ENCODE data around the gene ANKMY1.

Gene ANKMY1

GRCh38 chr2:240466579-240467148 is 91.1 kb downstream of the ANKMY1 start:
- DNase-seq: no peak

DNA sequence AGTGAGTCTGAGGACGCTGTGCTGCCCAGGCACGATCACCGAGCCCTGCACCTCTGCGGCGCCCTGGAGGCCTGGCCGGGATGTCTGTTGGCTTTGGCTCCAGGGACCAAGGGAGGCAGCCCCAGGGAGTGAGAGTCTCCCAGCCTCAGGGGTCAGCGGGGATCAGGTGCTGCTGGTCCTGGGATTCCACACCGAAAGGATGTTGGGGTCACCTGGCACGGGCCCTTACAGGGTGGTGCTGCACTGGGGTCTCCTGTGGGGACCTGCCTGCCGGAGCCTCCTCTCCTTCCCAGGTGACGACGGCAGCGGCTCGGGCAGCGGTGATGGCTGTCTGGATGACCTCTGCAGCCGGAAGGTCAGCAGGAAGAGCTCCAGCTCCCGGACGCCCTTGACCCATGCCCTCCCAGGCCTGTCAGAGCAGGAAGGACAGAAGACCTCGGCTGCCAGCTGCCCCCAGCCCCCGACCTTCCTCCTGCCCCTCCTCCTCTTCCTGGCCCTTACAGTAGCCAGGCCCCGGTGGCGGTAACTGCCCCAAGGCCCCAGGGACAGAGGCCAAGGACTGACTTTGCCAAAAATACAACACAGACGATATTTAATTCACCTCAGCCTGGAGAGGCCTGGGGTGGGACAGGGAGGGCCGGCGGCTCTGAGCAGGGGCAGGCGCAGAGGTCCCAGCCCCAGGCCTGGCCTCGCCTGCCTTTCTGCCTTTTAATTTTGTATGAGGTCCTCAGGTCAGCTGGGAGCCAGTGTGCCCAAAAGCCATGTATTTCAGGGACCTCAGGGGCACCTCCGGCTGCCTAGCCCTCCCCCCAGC is 91.8 kb downstream of the ANKMY1 start:
- no peak for DNase-seq

- no peak for DNase-seq
These were observed 92.5 kb downstream of the ANKMY1 start for GRCh38 chr2:240465268-240465764.

DNA sequence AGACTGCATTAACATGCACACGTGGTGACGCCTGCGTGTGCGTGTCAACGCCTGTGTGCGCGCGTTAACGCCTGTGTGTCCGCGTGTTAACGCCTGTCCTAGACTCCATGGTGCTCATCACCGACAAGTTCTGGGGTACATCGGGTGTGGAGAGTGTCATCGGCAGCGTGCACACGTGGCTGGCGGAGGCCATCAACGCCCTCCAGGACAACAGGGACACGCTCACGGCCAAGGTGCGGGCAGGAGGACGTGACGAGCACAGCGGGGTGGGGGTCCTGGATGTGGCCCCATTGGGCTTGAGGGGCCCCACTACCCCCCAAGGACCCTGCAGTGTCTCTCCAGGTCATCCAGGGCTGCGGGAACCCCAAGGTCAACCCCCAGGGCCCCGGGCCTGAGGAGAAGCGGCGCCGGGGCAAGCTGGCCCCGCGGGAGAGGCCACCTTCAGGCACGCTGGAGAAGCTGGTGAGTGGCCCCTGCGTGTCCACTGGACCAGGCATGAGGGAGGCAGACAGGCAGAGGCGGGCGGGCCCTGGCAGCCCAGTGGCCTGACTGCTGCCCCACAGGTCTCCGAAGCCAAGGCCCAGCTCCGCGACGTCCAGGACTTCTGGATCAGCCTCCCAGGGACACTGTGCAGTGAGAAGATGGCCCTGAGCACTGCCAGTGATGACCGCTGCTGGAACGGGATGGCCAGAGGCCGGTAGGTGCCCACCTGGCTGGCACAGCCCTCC is 93.1 kb downstream of the ANKMY1 start:
- no peak for DNase-seq

- DNase-seq: no peak
These were observed 93.8 kb downstream of the ANKMY1 start for GRCh38 chr2:240463866-240464481.

GRCh38 chr2:240463274-240463865 is 94.4 kb downstream of the ANKMY1 start:
- DNase-seq: no peak

GRCh38 chr2:240462707-240463273 is 95.0 kb downstream of the ANKMY1 start:
- DNase-seq: no peak

DNA sequence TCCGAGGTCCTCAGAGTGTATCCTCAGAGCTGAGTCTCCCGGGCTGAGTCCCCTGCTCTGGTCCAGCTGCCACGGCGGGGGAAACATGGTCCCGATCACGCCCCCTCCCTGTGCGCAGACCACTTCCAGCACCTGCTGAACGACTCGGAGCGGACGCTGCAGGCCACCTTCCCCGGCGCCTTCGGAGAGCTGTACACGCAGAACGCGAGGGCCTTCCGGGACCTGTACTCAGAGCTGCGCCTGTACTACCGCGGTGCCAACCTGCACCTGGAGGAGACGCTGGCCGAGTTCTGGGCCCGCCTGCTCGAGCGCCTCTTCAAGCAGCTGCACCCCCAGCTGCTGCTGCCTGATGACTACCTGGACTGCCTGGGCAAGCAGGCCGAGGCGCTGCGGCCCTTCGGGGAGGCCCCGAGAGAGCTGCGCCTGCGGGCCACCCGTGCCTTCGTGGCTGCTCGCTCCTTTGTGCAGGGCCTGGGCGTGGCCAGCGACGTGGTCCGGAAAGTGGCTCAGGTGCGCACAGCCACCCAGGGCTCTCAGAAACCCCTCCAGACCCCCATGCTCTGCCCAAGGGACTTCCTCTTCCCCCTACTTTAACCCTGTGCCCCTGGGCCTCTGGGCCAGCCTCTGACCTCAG is 95.6 kb downstream of the ANKMY1 start:
- no peak for DNase-seq

GRCh38 chr2:240461471-240462072 is 96.2 kb downstream of the ANKMY1 start:
- no peak for DNase-seq

DNA sequence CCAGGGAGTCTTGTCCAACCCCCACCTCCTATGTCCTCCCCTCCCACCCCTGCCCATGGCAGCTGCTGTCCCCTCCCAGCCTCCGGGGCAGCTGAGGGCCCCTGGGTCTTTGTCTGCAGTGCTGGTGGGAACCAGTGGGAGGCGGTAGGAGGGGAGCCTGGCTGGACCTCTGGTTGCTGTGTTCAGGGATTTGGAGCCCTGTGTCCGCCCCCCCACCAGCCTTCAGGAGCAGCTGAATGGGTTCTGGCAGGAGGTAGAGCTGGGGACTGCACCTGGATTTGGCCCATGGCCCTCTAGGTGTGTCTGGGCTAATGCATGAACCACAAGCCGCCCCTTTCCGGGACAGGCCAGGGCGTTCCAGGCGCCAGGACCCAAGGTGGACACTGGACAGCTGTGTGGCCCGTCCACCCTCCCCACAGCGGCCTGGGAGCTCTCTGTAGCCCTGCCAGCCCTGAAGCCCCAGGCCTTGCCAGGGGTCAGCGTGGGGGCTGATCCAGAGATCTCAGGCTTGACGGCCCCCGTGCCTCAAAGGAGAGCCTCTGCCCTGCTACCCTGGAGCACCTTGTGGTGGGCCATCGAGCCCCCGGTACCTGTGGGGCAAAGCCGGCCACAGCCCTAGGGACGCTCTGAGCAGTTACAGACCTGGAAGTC is 96.9 kb downstream of the ANKMY1 start:
- no peak for DNase-seq

DNA sequence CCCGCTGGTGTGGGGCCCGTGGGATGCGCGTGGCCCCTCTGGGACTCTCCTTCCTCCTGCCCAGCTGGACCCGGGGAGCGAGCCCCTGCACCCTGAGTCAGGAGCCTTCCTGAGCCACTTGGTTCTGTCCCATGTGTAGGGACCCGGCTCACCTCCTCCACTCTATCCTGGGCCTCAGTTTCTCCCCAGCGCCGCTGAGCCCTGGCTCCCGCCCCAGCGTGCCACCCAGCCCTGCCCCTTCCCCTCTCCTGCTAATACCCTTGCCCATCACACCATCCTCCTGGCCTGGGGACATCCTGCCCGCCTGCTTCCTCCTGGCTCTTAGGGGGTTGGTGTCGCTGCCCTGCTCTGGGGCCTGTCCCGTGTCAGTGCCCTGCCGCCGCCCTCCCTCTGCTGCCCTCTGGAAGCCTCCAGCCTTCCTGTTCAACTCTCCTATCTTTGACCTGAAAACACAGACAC is 97.5 kb downstream of the ANKMY1 start:
- DNase-seq: no peak

DNA sequence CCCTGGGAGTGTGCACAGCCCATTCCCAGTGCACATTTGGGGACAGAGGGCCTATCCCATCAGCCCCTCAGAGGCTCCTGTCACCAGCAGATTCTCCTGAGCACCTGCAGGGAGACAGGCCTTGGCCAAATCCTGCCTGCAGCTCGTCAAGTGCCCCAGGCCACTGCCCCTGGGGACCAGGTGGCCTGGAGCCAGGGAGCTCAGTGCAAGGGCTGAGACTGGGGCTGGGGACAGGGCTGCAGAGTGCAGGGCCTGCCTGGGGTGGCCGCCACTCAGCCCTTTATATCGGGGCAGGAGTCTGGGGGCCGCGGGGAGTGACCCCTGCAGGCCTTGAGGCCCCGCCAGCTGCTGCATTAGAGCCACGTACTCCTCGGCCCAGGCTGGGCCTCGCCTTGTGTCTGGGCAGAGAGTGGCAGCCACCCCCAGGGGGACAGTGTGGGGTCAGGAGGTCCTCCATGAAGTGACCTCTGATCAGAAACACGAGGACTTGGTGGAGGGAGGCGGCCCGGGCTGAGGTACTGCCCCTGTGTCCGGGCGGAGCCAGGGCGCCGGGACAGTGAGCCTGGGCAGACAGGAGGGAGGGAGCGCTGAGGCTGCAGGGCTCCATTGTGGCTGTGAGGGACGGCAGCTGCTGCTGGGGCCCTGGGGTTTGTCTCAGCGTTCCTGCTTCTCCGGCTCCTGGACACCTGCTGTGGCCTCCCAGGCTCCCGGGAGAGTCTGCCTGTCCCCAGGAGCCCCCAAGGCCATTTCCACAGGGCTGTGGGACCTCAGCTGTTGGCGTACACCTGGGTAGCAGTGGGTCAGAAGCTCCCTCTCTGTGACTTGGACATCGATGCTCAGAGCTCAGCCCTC is 98.2 kb downstream of the ANKMY1 start:
- DNase-seq: no peak

- no peak for DNase-seq
These were observed 98.8 kb downstream of the ANKMY1 start for GRCh38 chr2:240458900-240459391.

GRCh38 chr2:240458044-240458899 is 99.5 kb downstream of the ANKMY1 start:
- DNase-seq: no peak

GRCh38 chr2:240457223-240458043 is 100.4 kb downstream of the ANKMY1 start:
- no peak for DNase-seq

DNA sequence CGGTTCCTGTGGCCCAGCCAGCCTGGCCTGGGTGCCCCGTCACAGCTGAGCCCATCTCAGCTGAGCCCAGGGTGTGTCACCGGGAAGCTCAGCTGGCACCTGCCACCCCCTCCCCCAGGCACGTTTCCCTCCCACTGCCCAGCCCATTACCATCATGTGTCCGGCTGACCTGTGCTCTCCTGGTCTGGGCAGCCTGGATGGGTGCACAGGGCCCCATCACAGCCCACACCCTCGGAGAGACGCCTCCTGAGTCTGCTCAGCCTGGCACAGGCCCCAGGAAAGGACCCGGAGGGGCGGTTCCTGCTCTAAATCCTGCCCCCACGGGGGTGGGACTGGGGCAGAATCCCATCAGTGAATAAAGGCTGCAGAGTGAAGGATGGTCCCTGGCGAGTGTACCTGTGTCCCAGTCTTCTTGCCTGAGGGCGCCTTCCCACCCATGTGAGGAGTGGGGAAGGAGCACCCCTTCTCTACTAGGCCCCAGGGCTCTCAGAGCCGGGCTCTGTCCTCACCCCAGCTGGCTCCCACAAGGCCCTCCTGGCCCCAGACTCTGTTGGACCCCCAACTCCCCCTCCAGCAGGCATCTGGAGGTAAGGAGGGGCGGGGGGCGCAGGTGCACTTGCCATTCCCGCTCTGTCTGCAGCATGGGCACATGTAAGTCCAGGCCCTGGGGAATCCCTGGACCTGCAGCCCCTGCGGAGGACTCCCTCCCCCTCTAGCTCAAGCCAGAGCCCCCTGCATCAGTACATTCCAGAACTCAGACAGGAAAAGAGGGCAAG is 101.2 kb downstream of the ANKMY1 start:
- DNase-seq: no peak
